Erythroblast (primary cell): ENCODE data around the gene EEF1AKMT3.

Source experiments
- GATA1 ChIP-seq: IDR thresholded peaks from 2 replicates; pipeline ENCODE4 v1.6.1; 2011; ENCODE audit warnings: low read depth, mild to moderate bottlenecking, control low read depth, low read length, moderate library complexity
- POLR2A ChIP-seq: IDR thresholded peaks from 2 replicates; pipeline ENCODE4 v1.6.1; 2011; ENCODE audit warnings: mild to moderate bottlenecking, low read length

- TF ChIP-seq POLR2A (no peak), GATA1 (no peak)
Observed at GRCh38 chr12:57796996-57797395, 24.6 kb downstream of the EEF1AKMT3 start.
